ENCODE results near the gene KRT78. TPM values are rescaled to one million over a fixed set of nuclear protein-coding genes. Genes with fewer than 3 reads are reported as not detected.
A peak's percentile ranks its signal among the peaks of the same experiment; 100 is the strongest.
"Not testable (repeated sequence)": the region's sequence is repeated elsewhere in the genome, so short reads cannot be mapped to it uniquely, and the experiment has no call there.

KRT78 gene
- polyA plus RNA-seq, 6 donors from 2014 or later: not detected

GRCh38 chr12:52865090-52865944 lies 16.5 kb upstream of the KRT78 start:
- no peak for DNase-seq
- peaks cover 16 to 19% (median 18%) of the 10 kb centered on the region in 3 donors for H3K4me1 Mint-ChIP-seq
- H3K36me3 Mint-ChIP-seq: no peaks in the 10 kb centered on the region
- ATAC-seq (ENCODE audit: low read depth in 2 of 2): no peak
- H3K4me3 Mint-ChIP-seq: peak overlapping the region in 1 of 8 donors; percentile 25
- H3K27ac Mint-ChIP-seq: no peak overlapping the region
- no peaks in the 10 kb centered on the region for H3K9me3 Mint-ChIP-seq
- H3K27me3 Mint-ChIP-seq: peaks cover 0 to 10% (median 4%) of the 10 kb centered on the region in 3 donors

- no peaks in the 10 kb centered on the region for H3K36me3 Mint-ChIP-seq
- no peak for ATAC-seq (ENCODE audit: low read depth in 2 of 2)
- no peaks in the 10 kb centered on the region for H3K9me3 Mint-ChIP-seq
- peaks cover 11 to 37% (median 24%) of the 10 kb centered on the region in 3 donors for H3K27me3 Mint-ChIP-seq
- no peak overlapping the region for H3K4me3 Mint-ChIP-seq
- no peak overlapping the region for H3K27ac Mint-ChIP-seq
- H3K4me1 Mint-ChIP-seq: peaks cover 3 to 6% (median 3%) of the 10 kb centered on the region in 3 donors
- DNase-seq: no peak
These were observed 13.2 kb upstream of the KRT78 start for GRCh38 chr12:52862023-52862422.

- Mint-ChIP-seq H3K9me3 (no peaks in the 10 kb centered on the region), H3K27me3 (peaks cover 11 to 42% (median 28%) of the 10 kb centered on the region in 3 donors), H3K36me3 (no peaks in the 10 kb centered on the region), H3K4me1 (peaks cover 0 to 3% (median 0%) of the 10 kb centered on the region in 3 donors), H3K27ac (peak overlapping the region in 1 of 6 donors; percentile 59), H3K4me3 (no peak overlapping the region)
- DNase-seq (no peak), ATAC-seq (ENCODE audit: low read depth in 2 of 2) (no peak)
These were observed 12.7 kb upstream of the KRT78 start for GRCh38 chr12:52861511-52861910.

- Mint-ChIP-seq H3K9me3 (peaks cover 0 to 7% (median 0%) of the 10 kb centered on the region in 7 donors), H3K4me3 (no peak overlapping the region), H3K4me1 (peaks cover 0 to 3% (median 0%) of the 10 kb centered on the region in 3 donors), H3K27me3 (peaks cover 11 to 42% (median 37%) of the 10 kb centered on the region in 3 donors), H3K36me3 (no peaks in the 10 kb centered on the region), H3K27ac (peak overlapping the region in 2 of 6 donors; percentile 49 to 66)
- DNase-seq (no peak), ATAC-seq (ENCODE audit: low read depth in 2 of 2) (no peak)
These were observed 11.5 kb upstream of the KRT78 start for GRCh38 chr12:52860102-52860823.

GRCh38 chr12:52857500-52857899 lies 8.7 kb upstream of the KRT78 start:
- no peaks in the 10 kb centered on the region for H3K36me3 Mint-ChIP-seq
- ATAC-seq (ENCODE audit: low read depth in 2 of 2): no peak
- H3K27me3 Mint-ChIP-seq: peaks cover 14 to 62% (median 60%) of the 10 kb centered on the region in 3 donors
- H3K9me3 Mint-ChIP-seq: peaks cover 0 to 7% (median 1%) of the 10 kb centered on the region in 7 donors
- no peak for DNase-seq
- H3K4me3 Mint-ChIP-seq: no peak overlapping the region
- H3K27ac Mint-ChIP-seq: no peak overlapping the region
- peaks cover 0 to 3% (median 0%) of the 10 kb centered on the region in 3 donors for H3K4me1 Mint-ChIP-seq

- H3K4me1 Mint-ChIP-seq: peaks cover 0 to 3% (median 0%) of the 10 kb centered on the region in 3 donors
- no peaks in the 10 kb centered on the region for H3K36me3 Mint-ChIP-seq
- peaks cover 14 to 68% (median 59%) of the 10 kb centered on the region in 3 donors for H3K27me3 Mint-ChIP-seq
- no peak overlapping the region for H3K27ac Mint-ChIP-seq
- H3K9me3 Mint-ChIP-seq: peaks cover 0 to 7% (median 1%) of the 10 kb centered on the region in 7 donors
- no peak overlapping the region for H3K4me3 Mint-ChIP-seq
- DNase-seq (no peak), ATAC-seq (ENCODE audit: low read depth in 2 of 2) (no peak)
These were observed 8.0 kb upstream of the KRT78 start for GRCh38 chr12:52856787-52857186.

- not testable (repeated sequence) for H3K4me3 Mint-ChIP-seq; H3K27ac Mint-ChIP-seq; H3K36me3 Mint-ChIP-seq; ATAC-seq (ENCODE audit: low read depth in 2 of 2); H3K4me1 Mint-ChIP-seq; H3K9me3 Mint-ChIP-seq; DNase-seq
- peaks cover 14 to 68% (median 58%) of the 10 kb centered on the region in 3 donors for H3K27me3 Mint-ChIP-seq
These were observed 7.3 kb upstream of the KRT78 start for GRCh38 chr12:52856077-52856476.

- Mint-ChIP-seq H3K27me3 (peaks cover 15 to 52% (median 41%) of the 10 kb centered on the region in 3 donors), H3K36me3 (no peaks in the 10 kb centered on the region), H3K4me3 (no peak overlapping the region), H3K4me1 (peaks cover 4 to 10% (median 4%) of the 10 kb centered on the region in 3 donors), H3K9me3 (peaks cover 0 to 7% (median 1%) of the 10 kb centered on the region in 7 donors), H3K27ac (no peak overlapping the region)
- ATAC-seq (ENCODE audit: low read depth in 2 of 2) (no peak), DNase-seq (no peak)
These were observed 3.0 kb upstream of the KRT78 start for GRCh38 chr12:52851787-52852186.

- Mint-ChIP-seq H3K27ac (peak overlapping the region in 2 of 6 donors; percentile 47 to 55), H3K9me3 (peaks cover 0 to 5% (median 0%) of the 10 kb centered on the region in 7 donors), H3K4me3 (no peak overlapping the region), H3K36me3 (no peaks in the 10 kb centered on the region), H3K27me3 (peaks cover 17 to 53% (median 46%) of the 10 kb centered on the region in 3 donors), H3K4me1 (peaks cover 4 to 11% (median 4%) of the 10 kb centered on the region in 3 donors)
- ATAC-seq (ENCODE audit: low read depth in 2 of 2) (no peak), DNase-seq (no peak)
These were observed 1.9 kb upstream of the KRT78 start for GRCh38 chr12:52850681-52851080.

GRCh38 chr12:52849511-52849910 lies 717 bp upstream of the KRT78 start:
- Mint-ChIP-seq H3K27ac (no peak overlapping the region), H3K36me3 (peaks cover 0 to 4% of the 10 kb centered on the region in 2 donors), H3K4me1 (peaks cover 4 to 11% (median 4%) of the 10 kb centered on the region in 3 donors), H3K9me3 (no peaks in the 10 kb centered on the region), H3K4me3 (peak overlapping the region in 1 of 8 donors; percentile 18), H3K27me3 (peaks cover 16 to 55% (median 41%) of the 10 kb centered on the region in 3 donors)
- DNase-seq: no peak
- no peak for ATAC-seq (ENCODE audit: low read depth in 2 of 2)

GRCh38 chr12:52847335-52848102 lies 1.3 kb downstream of the KRT78 start:
- DNase-seq: no peak
- Mint-ChIP-seq H3K9me3 (no peaks in the 10 kb centered on the region), H3K4me3 (no peak overlapping the region), H3K4me1 (peaks cover 4 to 11% (median 4%) of the 10 kb centered on the region in 3 donors), H3K27ac (no peak overlapping the region), H3K27me3 (peaks cover 14 to 36% (median 31%) of the 10 kb centered on the region in 3 donors), H3K36me3 (peaks cover 0 to 4% of the 10 kb centered on the region in 2 donors)
- ATAC-seq (ENCODE audit: low read depth in 2 of 2): no peak

GRCh38 chr12:52846356-52846970 lies 2.3 kb downstream of the KRT78 start:
- H3K4me3 Mint-ChIP-seq: no peak overlapping the region
- peaks cover 0 to 4% of the 10 kb centered on the region in 2 donors for H3K36me3 Mint-ChIP-seq
- peaks cover 4 to 12% (median 4%) of the 10 kb centered on the region in 3 donors for H3K4me1 Mint-ChIP-seq
- DNase-seq (no peak), ATAC-seq (ENCODE audit: low read depth in 2 of 2) (no peak)
- H3K9me3 Mint-ChIP-seq: no peaks in the 10 kb centered on the region
- H3K27me3 Mint-ChIP-seq: peaks cover 14 to 30% (median 27%) of the 10 kb centered on the region in 3 donors
- H3K27ac Mint-ChIP-seq: no peak overlapping the region

Measured in naive B cell (primary cell).